OCI-LY7 (cell line): ENCODE results near the gene NRSN2. TPM values are rescaled to one million over a fixed set of nuclear protein-coding genes. Genes with fewer than 3 reads are reported as not detected.

Source experiments
- BruUV-seq: library from RNA; stranded (reverse); fragments of 400-500 nt; replicated peaks from 2 replicates; lab custom pipeline; 2021; lab: Mats Ljungman, UMichigan
- CTCF ChIA-PET: fragments of 300-600 bp; sonication (Branson Sonifier 250); formaldehyde crosslinking; loops from one replicate; lab custom pipeline; 2022; ENCODE audit warnings: antibody characterized with exemption; ENCODE audit not compliant: unreplicated experiment; lab: Charles Lee
- POLR2A ChIA-PET: fragments of 300-600 bp; sonication (Branson Sonifier 250); formaldehyde crosslinking; loops from one replicate; lab custom pipeline; 2022; ENCODE audit warnings: antibody characterized with exemption; lab: Charles Lee
- DNase-seq: peaks from one replicate; pipeline ENCODE4 v3.0.0-alpha.2; 2015; ENCODE audit warnings: low spot score
- H2AFZ ChIP-seq: fragments of 200-600 bp; sonication (generic), shearing (Covaris generic); 2 replicates; pipeline ENCODE4 v1.6.1; 2014; ENCODE audit warnings: mild to moderate bottlenecking, antibody characterized with exemption, low read length, moderate library complexity
- H3K27ac ChIP-seq: fragments of 200-600 bp; sonication (generic); 2 replicates; pipeline ENCODE4 v1.5.1; 2014; ENCODE audit warnings: mixed run types, low read depth, mild to moderate bottlenecking, moderate library complexity, low read length, inconsistent platforms; ENCODE audit not compliant: poor library complexity, severe bottlenecking
- H3K36me3 ChIP-seq: fragments of 200-600 bp; sonication (generic); 2 replicates; pipeline ENCODE4 v1.6.1; 2014; ENCODE audit warnings: mild to moderate bottlenecking, antibody characterized with exemption, low read length, moderate library complexity, mixed read lengths; ENCODE audit not compliant: insufficient read depth
- H3K4me1 ChIP-seq: fragments of 200-600 bp; sonication (generic); 2 replicates; pipeline ENCODE4 v1.5.1; 2014; ENCODE audit warnings: mild to moderate bottlenecking, low read length; ENCODE audit not compliant: insufficient read depth, poor library complexity, severe bottlenecking
- H3K4me2 ChIP-seq: fragments of 200-600 bp; sonication (generic); 2 replicates; pipeline ENCODE4 v1.6.1; 2014; ENCODE audit warnings: mild to moderate bottlenecking, low read length
- H3K4me3 ChIP-seq: fragments of 200-600 bp; sonication (generic); 2 replicates; pipeline ENCODE4 v1.5.1; 2014; ENCODE audit warnings: mild to moderate bottlenecking, low read depth, low read length; ENCODE audit not compliant: poor library complexity, severe bottlenecking
- H3K79me2 ChIP-seq: fragments of 200-600 bp; sonication (generic); 2 replicates; pipeline ENCODE4 v1.6.1; 2016; ENCODE audit warnings: low read depth, mild to moderate bottlenecking, low read length, moderate library complexity, mixed read lengths; ENCODE audit not compliant: insufficient read depth
- H3K9me2 ChIP-seq: fragments of 200-600 bp; sonication (generic); 2 replicates; pipeline ENCODE4 v1.6.1; 2016; ENCODE audit warnings: mild to moderate bottlenecking, low read length, mixed read lengths; ENCODE audit not compliant: insufficient read depth
- H3K9me3 ChIP-seq: fragments of 200-600 bp; sonication (generic); 2 replicates; pipeline ENCODE4 v1.6.1; 2014; ENCODE audit warnings: mild to moderate bottlenecking, mixed run types, low read length, mixed read lengths
- H4K20me1 ChIP-seq: fragments of 200-600 bp; sonication (generic); 2 replicates; pipeline ENCODE4 v1.6.1; 2014; ENCODE audit warnings: mild to moderate bottlenecking, antibody characterized with exemption, low read length, moderate library complexity, mixed read lengths; ENCODE audit not compliant: insufficient read depth
- EZH2phosphoT487 ChIP-seq: fragments of 200-600 bp; sonication (generic); IDR thresholded peaks from 2 replicates; pipeline ENCODE4 v1.6.1; 2018; ENCODE audit warnings: low read depth, borderline replicate concordance, mild to moderate bottlenecking, mixed run types, antibody characterized with exemption, low read length, moderate library complexity, mixed read lengths
- intact Hi-C: fragments of 100-400 bp; cut with micrococcal nuclease; formaldehyde crosslinking; loops from one replicate; pipeline ENCODE4 v1.10.0; 2022; ENCODE audit not compliant: unreplicated experiment
- total RNA-seq, 2 experiments: library from RNA; depleted of rRNA in 1 of 2; stranded (reverse); fragments of >200 nt in 1 of 2; shearing (Covaris generic) in 1 of 2; gene quantifications; 2 replicates each; pipeline ENCODE4 v1.2.3, GENCODE V29; 2014 to 2022
- TF ChIP-seq, protein P1 (sequence below): fragments of 200-600 bp; sonication (generic); conservative IDR thresholded peaks from 2 replicates; pipeline ENCODE4 v1.5.1; 2014; ENCODE audit warnings: mild to moderate bottlenecking, antibody characterized with exemption, low read length, moderate library complexity, mixed read lengths

The NRSN2 gene
- total RNA-seq, 2 experiments from 2014 or later = 0.32 to 0.86 TPM

DNA sequence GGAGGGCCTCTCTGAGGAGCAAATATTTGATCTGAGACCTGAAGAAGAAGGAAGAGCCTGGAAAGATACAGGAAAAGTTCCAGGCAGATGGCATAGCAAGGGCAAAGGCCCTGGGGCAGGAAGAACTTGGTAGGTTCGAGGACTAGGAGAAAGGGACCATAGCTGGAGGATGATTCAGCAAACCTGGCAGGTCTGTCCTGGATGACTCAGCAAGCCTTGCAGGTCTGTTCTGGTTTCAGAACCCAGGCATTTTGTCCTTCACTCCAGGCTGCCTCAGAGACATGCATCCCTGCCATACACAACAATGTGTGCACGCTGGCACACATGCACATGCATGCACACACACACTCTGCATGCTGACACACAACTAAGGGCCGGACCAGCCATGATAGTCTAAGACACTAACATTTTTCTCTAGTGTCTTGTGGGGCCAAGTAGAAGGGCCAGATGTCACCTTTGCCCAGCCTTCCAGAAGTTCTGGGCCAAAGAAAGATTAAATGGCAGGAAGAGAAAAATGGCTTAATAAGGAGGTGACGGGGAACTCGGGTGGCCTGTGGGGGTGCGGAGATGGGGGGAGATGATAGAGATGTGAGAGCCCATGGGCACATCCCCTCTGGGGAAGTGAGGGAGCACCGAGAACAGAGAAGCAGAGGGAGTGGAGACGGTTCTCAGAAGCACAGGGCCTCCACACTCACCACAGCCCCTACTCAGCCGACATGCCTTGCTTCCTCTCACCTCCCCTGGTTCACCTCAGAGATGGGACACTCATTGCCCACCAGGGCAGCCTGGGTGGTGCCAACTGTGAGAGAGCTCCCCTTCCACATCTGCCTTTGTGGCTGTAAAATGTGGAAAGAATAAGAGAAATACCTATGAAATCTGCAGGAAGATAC, 18.2 kb downstream of the NRSN2 start:
- no peaks in the 10 kb centered on the region for H3K36me3 ChIP-seq
- CTCF ChIA-PET = no interaction called here

DNA sequence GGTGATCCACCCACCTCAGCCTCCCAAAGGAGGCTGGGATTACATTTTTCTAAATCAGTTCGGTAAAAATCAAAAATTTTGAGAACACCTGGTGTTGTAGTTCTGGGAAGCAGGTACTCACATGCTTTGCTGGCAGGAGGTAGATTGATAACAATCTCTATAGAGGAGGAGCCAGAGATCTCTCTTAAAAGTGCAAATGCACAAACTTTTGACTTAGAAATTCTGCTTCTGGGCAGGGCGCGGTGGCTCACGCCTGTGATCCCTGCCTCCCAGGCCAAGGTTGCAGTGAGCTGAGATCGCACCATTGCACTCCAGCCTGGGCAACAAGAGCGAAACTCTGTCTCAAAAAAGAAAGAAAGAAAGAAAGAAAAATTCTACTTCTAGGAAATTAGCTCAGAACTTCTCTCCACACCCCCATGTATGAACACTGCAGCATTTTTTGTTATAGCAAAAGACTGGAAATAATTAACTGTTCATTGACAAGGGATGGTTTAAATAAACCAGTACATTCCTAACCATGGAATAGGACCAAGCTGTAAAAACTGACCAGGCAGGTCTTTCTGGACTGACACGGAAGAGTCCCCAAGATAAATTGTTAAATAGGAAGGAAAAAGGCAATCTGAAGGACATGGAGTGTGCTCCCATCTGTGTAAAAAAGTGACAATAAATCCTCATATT, 19.3 kb downstream of the NRSN2 start:
- CTCF ChIA-PET = no interaction called here
- DNase-seq = no peak
- H3K9me2 ChIP-seq = no peaks in the 10 kb centered on the region
- POLR2A ChIA-PET = interaction anchor here (0.7 to 2.7 kb wide), 7 partner anchors 13 to 178 kb away, joined by 3 to 7 read pairs (median 4); partner anchors contain the start of genes CSNK2A1 and TRIB3
- no peak overlapping the region for H3K4me2 ChIP-seq
- H3K79me2 ChIP-seq = no peaks in the 10 kb centered on the region
- H3K9me3 ChIP-seq = no peaks in the 10 kb centered on the region
- H4K20me1 ChIP-seq = no peaks in the 10 kb centered on the region
- no peaks in the 10 kb centered on the region for H3K36me3 ChIP-seq
- peaks cover 34% of the 10 kb centered on the region for H3K4me1 ChIP-seq
- intact Hi-C loops = no loop called here
- H2AFZ ChIP-seq = no peak overlapping the region
- no peak overlapping the region for H3K4me3 ChIP-seq
- TF ChIP-seq, protein P1, sequence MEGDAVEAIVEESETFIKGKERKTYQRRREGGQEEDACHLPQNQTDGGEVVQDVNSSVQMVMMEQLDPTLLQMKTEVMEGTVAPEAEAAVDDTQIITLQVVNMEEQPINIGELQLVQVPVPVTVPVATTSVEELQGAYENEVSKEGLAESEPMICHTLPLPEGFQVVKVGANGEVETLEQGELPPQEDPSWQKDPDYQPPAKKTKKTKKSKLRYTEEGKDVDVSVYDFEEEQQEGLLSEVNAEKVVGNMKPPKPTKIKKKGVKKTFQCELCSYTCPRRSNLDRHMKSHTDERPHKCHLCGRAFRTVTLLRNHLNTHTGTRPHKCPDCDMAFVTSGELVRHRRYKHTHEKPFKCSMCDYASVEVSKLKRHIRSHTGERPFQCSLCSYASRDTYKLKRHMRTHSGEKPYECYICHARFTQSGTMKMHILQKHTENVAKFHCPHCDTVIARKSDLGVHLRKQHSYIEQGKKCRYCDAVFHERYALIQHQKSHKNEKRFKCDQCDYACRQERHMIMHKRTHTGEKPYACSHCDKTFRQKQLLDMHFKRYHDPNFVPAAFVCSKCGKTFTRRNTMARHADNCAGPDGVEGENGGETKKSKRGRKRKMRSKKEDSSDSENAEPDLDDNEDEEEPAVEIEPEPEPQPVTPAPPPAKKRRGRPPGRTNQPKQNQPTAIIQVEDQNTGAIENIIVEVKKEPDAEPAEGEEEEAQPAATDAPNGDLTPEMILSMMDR = no peak
- no peak for TF ChIP-seq EZH2phosphoT487
- no TSS peak for BruUV-seq
- no peak overlapping the region for H3K27ac ChIP-seq

More for the DNA sequence above, 18.2 kb downstream of the NRSN2 start:
- POLR2A ChIA-PET = interaction anchor here (0.7 to 2.7 kb wide), 5 partner anchors 14 to 179 kb away, joined by 3 to 7 read pairs (median 4); partner anchors contain the start of genes CSNK2A1 and TRIB3
- H3K9me2 ChIP-seq = no peaks in the 10 kb centered on the region
- no peak overlapping the region for H3K4me2 ChIP-seq
- DNase-seq = peak; percentile 27
- H3K4me1 ChIP-seq = peaks cover 45% of the 10 kb centered on the region
- H4K20me1 ChIP-seq = no peaks in the 10 kb centered on the region
- no peak overlapping the region for H2AFZ ChIP-seq
- intact Hi-C loops = no loop called here
- BruUV-seq = no TSS peak
- H3K9me3 ChIP-seq = no peaks in the 10 kb centered on the region
- no peaks in the 10 kb centered on the region for H3K79me2 ChIP-seq
- TF ChIP-seq, protein P1 = no peak
- no peak for TF ChIP-seq EZH2phosphoT487
- no peak overlapping the region for H3K4me3 ChIP-seq
- no peak overlapping the region for H3K27ac ChIP-seq
